ENCODE measurements around the gene RARG. TPM values are rescaled to one million over a fixed set of nuclear protein-coding genes. Genes with fewer than 3 reads are reported as not detected.

The RARG gene
- total RNA-seq, 4 donors from 2014 or later = 160 to 207 (median 199) TPM

- intact Hi-C loops (cut with DNase I; ENCODE audit: low total_unique reads) = no loop called here
- peak in 1 of 2 donors; percentile 45 for DNase-seq (ENCODE audit: low spot score in 2 of 2)
- no peak overlapping the region for H3K4me3 ChIP-seq (ENCODE audit: low read depth, poor library complexity, severe bottlenecking)
- TF ChIP-seq CTCF (IDR thresholded peaks at IDR 0.05) (no peak), POLR2A (IDR thresholded peaks at IDR 0.05) (no peak)
- 93 to 96% methylated on average over 6 of the region's 6 CpGs for WGBS, 2 donors
Measured at GRCh38 chr12:53184828-53185227, 47.2 kb downstream of the RARG start.

DNA sequence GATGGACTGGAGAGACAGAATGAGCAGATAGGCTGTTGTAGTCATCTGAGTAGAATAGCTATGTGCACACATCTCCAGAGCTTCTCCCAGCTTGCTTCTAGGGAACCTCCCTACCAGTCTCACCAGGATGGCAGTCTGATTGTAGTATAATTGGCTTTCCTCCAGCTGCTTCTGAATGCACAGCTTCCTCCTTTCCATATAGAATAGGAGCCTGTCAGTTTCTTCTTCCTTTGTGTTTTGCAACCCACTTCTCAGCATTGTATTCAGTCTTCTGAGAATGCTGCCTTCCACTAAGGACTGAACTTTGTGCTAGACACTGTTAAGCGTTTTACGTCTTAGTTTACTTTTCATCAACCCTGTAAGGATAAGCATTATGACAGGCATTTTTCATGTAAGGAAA, 49.1 kb downstream of the RARG start:
- TF ChIP-seq CTCF (IDR thresholded peaks at IDR 0.05) = no peak
- no peak for TF ChIP-seq POLR2A (IDR thresholded peaks at IDR 0.05)
- DNase-seq (ENCODE audit: low spot score in 2 of 2) = no peak
- WGBS, 2 donors = 51 to 78% methylated on average over 2 of the region's 2 CpGs
- intact Hi-C loops (cut with DNase I; ENCODE audit: low total_unique reads) = no loop called here
- H3K4me3 ChIP-seq (ENCODE audit: low read depth, poor library complexity, severe bottlenecking) = no peak overlapping the region

DNA sequence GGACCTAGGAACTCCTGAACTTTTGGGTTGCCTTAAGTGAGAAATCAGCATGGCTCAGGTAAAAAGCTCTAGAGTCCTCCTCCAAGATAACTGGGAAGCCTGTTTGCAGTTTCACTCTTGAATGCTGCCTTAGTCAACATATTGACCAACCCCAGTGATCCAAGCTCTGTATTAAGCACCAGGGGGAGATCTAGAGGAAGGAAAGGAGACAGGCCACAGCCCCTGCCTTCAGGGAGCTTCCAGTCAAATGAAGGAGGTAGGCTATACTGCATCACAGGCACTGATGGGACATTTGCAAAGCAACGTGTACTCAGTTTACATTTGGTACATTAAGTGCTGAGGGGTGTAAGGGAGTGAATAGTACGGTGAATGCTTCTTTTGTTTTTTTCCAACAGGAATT, 50.1 kb downstream of the RARG start:
- intact Hi-C loops (cut with DNase I; ENCODE audit: low total_unique reads) = no loop called here
- TF ChIP-seq CTCF (IDR thresholded peaks at IDR 0.05) (no peak), POLR2A (IDR thresholded peaks at IDR 0.05) (no peak)
- H3K4me3 ChIP-seq (ENCODE audit: low read depth, poor library complexity, severe bottlenecking) = no peak overlapping the region
- 73 to 80% methylated on average over 2 of the region's 2 CpGs for WGBS, 2 donors
- DNase-seq (ENCODE audit: low spot score in 2 of 2) = no peak

- 1% methylated on average over 23 to 56 of the region's 57 CpGs for WGBS, 2 donors
- intact Hi-C loops (cut with DNase I; ENCODE audit: low total_unique reads) = no loop called here
- no peak for TF ChIP-seq CTCF (IDR thresholded peaks at IDR 0.05)
- no peak for TF ChIP-seq POLR2A (IDR thresholded peaks at IDR 0.05)
- H3K4me3 ChIP-seq (ENCODE audit: low read depth, poor library complexity, severe bottlenecking) = peak overlapping the region; percentile 49
- peak in 1 of 2 donors; percentile 42 for DNase-seq (ENCODE audit: low spot score in 2 of 2)
Measured at GRCh38 chr12:53180931-53181645, 50.9 kb downstream of the RARG start.

DNA sequence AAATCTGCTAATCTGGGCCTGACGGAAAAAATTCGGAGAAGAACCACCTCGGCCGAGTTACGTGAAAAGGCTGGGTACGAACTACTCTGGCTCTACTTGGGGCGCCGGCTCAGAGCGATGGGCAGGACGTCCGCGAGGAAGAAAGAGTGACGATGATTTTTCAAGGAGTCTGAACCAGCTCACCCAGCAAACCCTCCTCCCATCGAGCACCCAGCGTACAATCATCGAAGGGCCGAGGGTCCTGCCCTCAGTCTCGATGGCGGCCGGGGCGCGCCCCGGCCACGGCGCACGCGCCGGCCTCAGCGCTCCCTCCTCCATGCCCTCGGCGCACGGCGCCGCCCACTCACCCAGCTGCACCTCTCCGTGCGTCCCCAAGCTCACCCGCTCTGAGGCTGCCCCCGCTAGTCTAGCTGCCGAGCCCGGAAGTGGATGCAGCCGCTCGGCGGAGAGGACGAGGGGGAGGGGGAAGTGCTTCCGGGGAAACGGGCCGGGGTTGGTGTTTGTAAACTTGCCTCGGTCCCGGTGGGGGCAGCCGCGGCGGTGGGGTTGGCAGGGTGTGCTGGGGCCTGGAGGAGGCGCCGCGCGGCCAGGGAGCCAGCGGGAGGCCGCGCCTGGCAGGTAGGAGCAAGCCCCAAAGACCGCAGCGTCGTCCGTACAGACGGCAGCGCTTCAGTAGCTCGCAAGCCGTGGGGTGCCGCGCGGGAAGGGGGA, 51.6 kb downstream of the RARG start, which contains the start of the genes CSAD and ZNF740:
CSAD (minus strand) TSS at position 706 of the 711 bp plus-strand sequence. CDS start 7,455 bp downstream, outside the sequence.
ZNF740 (plus strand) TSS at position 503 of the 711 bp plus-strand sequence. CDS start 1,262 bp downstream, outside the sequence.
- intact Hi-C loops (cut with DNase I; ENCODE audit: low total_unique reads) = no loop called here
- DNase-seq (ENCODE audit: low spot score in 2 of 2) = peak; percentile 96 to 99
- 0 to 2% methylated on average over 37 to 53 of the region's 70 CpGs for WGBS, 2 donors
- H3K4me3 ChIP-seq (ENCODE audit: low read depth, poor library complexity, severe bottlenecking) = peak within 1 kb of the TSS; percentile 49
- peak in 1 of 2 donors; percentile 53 for TF ChIP-seq POLR2A (IDR thresholded peaks at IDR 0.05)
- TF ChIP-seq CTCF (IDR thresholded peaks at IDR 0.05) = no peak
